Dedifferentiated amniotic fluid mesenchymal stem cell (primary cell): ENCODE data around the gene KCNMA1.

Source experiments
- DNase-seq: peaks from one replicate; pipeline ENCODE4 v3.0.0-alpha.2; 2016; ENCODE audit errors: extremely low spot score

KCNMA1 gene

GRCh38 chr10:76902949-76903348 is 734.7 kb downstream of the KCNMA1 start:
- DNase-seq = no peak

GRCh38 chr10:76901701-76902100 is 735.9 kb downstream of the KCNMA1 start:
- DNase-seq = no peak

GRCh38 chr10:76899490-76899889 is 738.1 kb downstream of the KCNMA1 start:
- peak; percentile 33 for DNase-seq

GRCh38 chr10:76892766-76893479 is 744.7 kb downstream of the KCNMA1 start:
- DNase-seq = no peak

- no peak for DNase-seq
Measured at GRCh38 chr10:76887223-76888010, 750.2 kb downstream of the KCNMA1 start.

GRCh38 chr10:76885816-76886215 is 751.8 kb downstream of the KCNMA1 start:
- no peak for DNase-seq

GRCh38 chr10:76884673-76885275 is 752.8 kb downstream of the KCNMA1 start:
- DNase-seq = no peak

- no peak for DNase-seq
Measured at GRCh38 chr10:76883596-76883995, 754.0 kb downstream of the KCNMA1 start.

GRCh38 chr10:76882796-76883195 is 754.8 kb downstream of the KCNMA1 start:
- DNase-seq = no peak

GRCh38 chr10:76882245-76882644 is 755.4 kb downstream of the KCNMA1 start:
- DNase-seq = no peak

GRCh38 chr10:76881477-76882220 is 756.0 kb downstream of the KCNMA1 start:
- DNase-seq = no peak

- DNase-seq = no peak
Measured at GRCh38 chr10:76880931-76881330, 756.7 kb downstream of the KCNMA1 start.

- DNase-seq = no peak
Measured at GRCh38 chr10:76879116-76879913, 758.3 kb downstream of the KCNMA1 start.

- DNase-seq = no peak
Measured at GRCh38 chr10:76878514-76878913, 759.1 kb downstream of the KCNMA1 start.

GRCh38 chr10:76874896-76875295 is 762.7 kb downstream of the KCNMA1 start:
- no peak for DNase-seq

GRCh38 chr10:76874176-76874575 is 763.4 kb downstream of the KCNMA1 start:
- peak; percentile 49 for DNase-seq

GRCh38 chr10:76871697-76872295 is 765.8 kb downstream of the KCNMA1 start:
- no peak for DNase-seq

- no peak for DNase-seq
Measured at GRCh38 chr10:76869931-76870330, 767.7 kb downstream of the KCNMA1 start.

- peak; percentile 52 for DNase-seq
Measured at GRCh38 chr10:76868098-76868977, 769.3 kb downstream of the KCNMA1 start.
